CD8-positive, alpha-beta memory T cell (primary cell): ENCODE measurements around the gene SYTL3. TPM values are rescaled to one million over a fixed set of nuclear protein-coding genes. Genes with fewer than 3 reads are reported as not detected.

Experiments
- CTCF ChIA-PET: fragments of 350-600 bp; sonication (Branson Sonifier 250); formaldehyde crosslinking; loops from one replicate; lab custom pipeline; 2021; ENCODE audit warnings: antibody characterized with exemption; lab: Charles Lee
- POLR2A ChIA-PET: fragments of 350-600 bp; sonication (Branson Sonifier 250); formaldehyde crosslinking; loops from one replicate; lab custom pipeline; 2021; ENCODE audit warnings: antibody characterized with exemption; lab: Charles Lee
- DNase-seq, 5 donors: peaks; one replicate each; pipeline versions ENCODE4 v3.0.0 to v3.0.0-alpha.2; 2020 to 2022; ENCODE audit warnings: mixed read lengths in 1 of 5
- H3K27ac ChIP-seq: one replicate; pipeline ENCODE4 v1.7.0; 2013; ENCODE audit warnings: low read depth, mild to moderate bottlenecking, low read length, moderate library complexity
- H3K27me3 ChIP-seq: 2 replicates; pipeline ENCODE4 v1.7.0; 2013; ENCODE audit warnings: low read length, mild to moderate bottlenecking; ENCODE audit not compliant: insufficient read depth, poor library complexity, severe bottlenecking
- H3K36me3 ChIP-seq: 2 replicates; pipeline ENCODE4 v1.7.0; 2013; ENCODE audit warnings: mild to moderate bottlenecking, low read length, moderate library complexity; ENCODE audit not compliant: insufficient read depth
- H3K4me1 ChIP-seq: 2 replicates; pipeline ENCODE4 v1.7.0; 2013; ENCODE audit warnings: mild to moderate bottlenecking, low read length, moderate library complexity; ENCODE audit not compliant: insufficient read depth
- H3K4me3 ChIP-seq: 2 replicates; pipeline ENCODE4 v1.7.0; 2013; ENCODE audit warnings: mild to moderate bottlenecking, low read length
- H3K9me3 ChIP-seq: 2 replicates; pipeline ENCODE4 v1.7.0; 2013; ENCODE audit warnings: mild to moderate bottlenecking, low read length
- H3K27ac Mint-ChIP-seq, 8 donors: one replicate each; pipeline ENCODE4 v1.8.0; 2020 to 2021; ENCODE audit warnings: mixed read lengths in 8 of 8, mild to moderate bottlenecking in 6 of 8, inconsistent platforms in 3 of 8, moderate library complexity in 3 of 8
- H3K27me3 Mint-ChIP-seq, 2 donors: one replicate each; pipeline ENCODE4 v1.8.0; 2020 to 2021; ENCODE audit warnings: mixed read lengths in 2 of 2, mild to moderate bottlenecking in 1 of 2, moderate library complexity in 1 of 2
- H3K36me3 Mint-ChIP-seq, 3 donors: one replicate each; pipeline ENCODE4 v1.8.0; 2020 to 2021; ENCODE audit warnings: mixed read lengths in 3 of 3, inconsistent platforms in 1 of 3, mild to moderate bottlenecking in 1 of 3
- H3K4me1 Mint-ChIP-seq, 3 donors: one replicate each; pipeline ENCODE4 v1.8.0; 2020 to 2021; ENCODE audit warnings: mixed read lengths in 3 of 3, inconsistent platforms in 1 of 3, mild to moderate bottlenecking in 1 of 3
- H3K4me3 Mint-ChIP-seq, 7 donors: one replicate each; pipeline ENCODE4 v1.8.0; 2020 to 2021; ENCODE audit warnings: mixed read lengths in 7 of 7, mild to moderate bottlenecking in 6 of 7, moderate library complexity in 4 of 7, inconsistent platforms in 2 of 7
- H3K9me3 Mint-ChIP-seq, 5 donors: one replicate each; pipeline ENCODE4 v1.8.0; 2020 to 2022; ENCODE audit warnings: mixed read lengths in 5 of 5, mild to moderate bottlenecking in 3 of 5, moderate library complexity in 2 of 5, inconsistent platforms in 1 of 5
- polyA plus RNA-seq: library from polyadenylated mRNA; unstranded; fragments of 300-500 nt; fragmentation: Illumina TruSeq; gene quantifications from one replicate; pipeline ENCODE4 v1.2.3, GENCODE V29; 2021
- total RNA-seq, 2 experiments: library from RNA; stranded (reverse); gene quantifications; one replicate each; pipeline ENCODE4 v1.2.3, GENCODE V29; 2021

The SYTL3 gene
- total and polyA plus RNA-seq, 3 experiments from 2014 or later: 19.5 to 102 (median 96.6) TPM

DNA sequence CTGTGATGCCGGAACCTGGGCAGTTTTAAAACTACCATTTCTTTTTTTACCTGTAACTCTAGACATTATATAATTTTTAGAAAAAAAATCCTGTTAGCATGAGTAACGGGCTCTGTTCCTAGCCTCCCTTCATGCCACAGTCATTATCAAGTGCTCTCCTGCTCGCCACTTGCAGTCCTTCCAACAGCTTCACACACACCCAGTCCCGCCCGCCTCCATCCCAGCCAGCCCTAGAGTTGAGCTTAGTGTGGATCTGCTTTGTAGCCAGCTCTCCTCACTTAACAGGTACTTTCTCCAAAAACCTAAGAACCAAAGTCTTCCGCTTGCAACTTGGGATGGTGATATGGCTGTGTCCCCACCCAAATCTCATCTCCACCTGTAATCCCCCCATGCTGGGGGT, 117.9 kb downstream of the SYTL3 start:
- no peak overlapping the region for H3K27ac ChIP-seq
- peaks cover 17 to 27% (median 24%) of the 10 kb centered on the region in 3 donors for H3K4me1 Mint-ChIP-seq
- H3K9me3 ChIP-seq: no peaks in the 10 kb centered on the region
- H3K36me3 Mint-ChIP-seq: peaks cover 28 to 99% (median 30%) of the 10 kb centered on the region in 3 donors
- no peaks in the 10 kb centered on the region for H3K27me3 ChIP-seq
- ChIA-PET POLR2A (interaction anchor here (1.0 kb wide), 1 partner anchor 9 kb away, joined by 4 read pairs; no protein-coding TSS in a partner anchor), CTCF (interaction anchor here (1.1 to 2.2 kb wide), 3 partner anchors 9 to 64 kb away, joined by 3 to 6 read pairs (median 3); no protein-coding TSS in a partner anchor)
- no peak for DNase-seq
- peaks cover 0 to 10% of the 10 kb centered on the region in 2 donors for H3K27me3 Mint-ChIP-seq
- peaks cover 0 to 7% (median 0%) of the 10 kb centered on the region in 5 donors for H3K9me3 Mint-ChIP-seq
- peaks cover 19% of the 10 kb centered on the region for H3K4me1 ChIP-seq
- peak overlapping the region in 7 of 8 donors; percentile 36 to 89 (median 70) for H3K27ac Mint-ChIP-seq
- H3K4me3 Mint-ChIP-seq: peak overlapping the region in 2 of 7 donors; percentile 46 to 61
- H3K36me3 ChIP-seq: peaks cover 69% of the 10 kb centered on the region
- H3K4me3 ChIP-seq: no peak overlapping the region

DNA sequence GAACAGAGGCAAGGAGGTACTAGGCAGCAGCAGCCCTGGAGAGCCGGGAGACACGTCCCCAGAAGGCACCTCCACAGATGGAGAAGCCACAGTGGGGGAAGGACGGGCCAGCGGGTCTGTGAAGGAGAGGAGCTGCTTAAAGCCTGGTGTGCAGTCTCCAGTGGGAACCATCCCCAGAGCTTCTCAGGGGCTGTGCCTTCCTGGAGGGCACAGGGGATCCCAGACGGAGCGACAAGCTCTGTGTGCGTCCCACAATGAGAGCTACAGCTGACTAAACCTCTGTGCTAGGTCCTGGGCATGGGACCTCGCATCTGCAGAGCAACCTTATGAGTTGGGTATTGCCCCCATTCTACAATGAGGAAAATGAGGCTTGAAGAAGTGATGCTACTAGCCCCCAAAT, 118.6 kb downstream of the SYTL3 start:
- CTCF ChIA-PET: interaction anchor here (1.1 to 2.2 kb wide), 5 partner anchors 8 to 104 kb away, joined by 3 to 6 read pairs (median 4); no protein-coding TSS in a partner anchor
- POLR2A ChIA-PET: interaction anchor here (0.7 to 1.0 kb wide), 2 partner anchors 10 to 554 kb away, joined by 3 to 4 read pairs; no protein-coding TSS in a partner anchor
- H3K4me1 ChIP-seq: peaks cover 27% of the 10 kb centered on the region
- Mint-ChIP-seq H3K4me1 (peaks cover 24 to 32% (median 32%) of the 10 kb centered on the region in 3 donors), H3K9me3 (peaks cover 0 to 7% (median 0%) of the 10 kb centered on the region in 5 donors), H3K27ac (peak overlapping the region in 5 of 8 donors; percentile 34 to 89 (median 70)), H3K36me3 (peaks cover 28 to 99% (median 36%) of the 10 kb centered on the region in 3 donors), H3K27me3 (peaks cover 0 to 9% of the 10 kb centered on the region in 2 donors), H3K4me3 (peak overlapping the region in 1 of 7 donors; percentile 46)
- H3K4me3 ChIP-seq: no peak overlapping the region
- H3K27me3 ChIP-seq: no peaks in the 10 kb centered on the region
- DNase-seq: no peak
- no peak overlapping the region for H3K27ac ChIP-seq
- H3K36me3 ChIP-seq: peaks cover 71% of the 10 kb centered on the region
- H3K9me3 ChIP-seq: no peaks in the 10 kb centered on the region

DNA sequence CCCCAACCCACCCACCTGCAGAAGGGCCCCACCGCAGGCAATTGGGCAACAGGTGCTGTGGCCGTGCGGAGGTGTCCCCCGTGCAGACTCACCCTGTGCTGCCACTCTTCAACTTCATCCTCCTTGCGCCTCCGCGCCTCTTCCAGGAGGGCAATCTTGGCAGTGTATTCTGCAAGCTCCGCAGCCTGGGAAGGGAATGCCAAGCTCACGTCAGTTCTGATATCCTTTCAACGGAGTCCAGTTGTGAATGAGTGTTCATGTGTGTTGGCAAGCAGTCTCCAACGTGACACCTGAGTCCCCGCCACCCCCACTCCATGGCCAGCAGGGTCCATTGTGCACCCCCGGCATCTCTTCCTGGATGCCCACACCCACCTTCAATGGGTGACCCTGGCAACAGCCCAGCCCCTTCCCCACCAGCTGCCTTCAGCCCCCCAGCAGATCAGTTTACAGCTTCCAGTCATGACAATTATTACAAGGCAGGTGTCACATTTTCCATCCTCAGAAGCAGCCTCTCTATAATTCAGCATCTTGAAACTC, 119.4 kb downstream of the SYTL3 start:
- peaks cover 35% of the 10 kb centered on the region for H3K4me1 ChIP-seq
- DNase-seq: no peak
- H3K27me3 Mint-ChIP-seq: peaks cover 0 to 8% of the 10 kb centered on the region in 2 donors
- no peak overlapping the region for H3K27ac ChIP-seq
- peaks cover 30 to 99% (median 39%) of the 10 kb centered on the region in 3 donors for H3K36me3 Mint-ChIP-seq
- ChIA-PET CTCF (interaction anchor here (1.1 to 2.2 kb wide), 4 partner anchors 11 to 103 kb away, joined by 3 to 6 read pairs (median 4); no protein-coding TSS in a partner anchor), POLR2A (no interaction called here)
- H3K27ac Mint-ChIP-seq: peak overlapping the region in 6 of 8 donors; percentile 17 to 94 (median 68)
- peak overlapping the region in 3 of 7 donors; percentile 24 to 73 (median 49) for H3K4me3 Mint-ChIP-seq
- peaks cover 32 to 40% (median 40%) of the 10 kb centered on the region in 3 donors for H3K4me1 Mint-ChIP-seq
- H3K27me3 ChIP-seq: no peaks in the 10 kb centered on the region
- peaks cover 0 to 7% (median 0%) of the 10 kb centered on the region in 5 donors for H3K9me3 Mint-ChIP-seq
- H3K36me3 ChIP-seq: peaks cover 80% of the 10 kb centered on the region
- H3K4me3 ChIP-seq: no peak overlapping the region
- no peaks in the 10 kb centered on the region for H3K9me3 ChIP-seq

DNA sequence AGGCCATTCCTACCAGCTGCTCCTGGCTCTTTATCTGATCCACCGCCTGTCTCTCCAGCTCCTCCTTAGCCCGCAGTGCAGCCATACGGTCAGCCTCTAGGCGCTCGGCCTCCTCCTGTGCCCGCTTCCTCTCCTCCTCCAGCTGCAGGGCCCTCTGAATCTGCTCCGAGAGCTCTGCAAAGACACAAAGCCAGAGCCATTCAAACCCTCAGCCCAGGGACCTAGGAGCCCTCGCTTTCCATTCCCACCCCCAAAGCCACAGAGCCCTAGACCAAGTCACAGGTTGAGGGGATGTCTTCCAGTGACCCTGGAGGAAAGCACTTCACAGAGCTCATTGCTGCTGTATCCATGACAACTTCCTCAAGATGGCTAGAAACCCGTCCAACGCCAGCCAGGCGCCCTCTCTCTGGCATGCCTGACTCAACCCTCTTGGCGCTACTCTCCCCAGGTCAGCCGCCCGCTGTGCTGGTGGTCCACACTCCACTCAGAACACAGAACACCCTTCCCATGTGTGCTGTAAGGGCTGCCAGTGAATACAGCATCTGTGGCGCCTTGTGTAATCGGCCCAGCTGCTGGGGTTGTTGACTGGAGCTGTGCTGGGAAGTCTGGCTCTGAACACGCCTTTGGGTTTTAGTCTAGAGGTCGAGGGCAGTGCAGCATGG, 120.0 kb downstream of the SYTL3 start:
- Mint-ChIP-seq H3K27ac (peak overlapping the region in 7 of 8 donors; percentile 50 to 94 (median 87)), H3K4me1 (peaks cover 36 to 46% (median 45%) of the 10 kb centered on the region in 3 donors), H3K36me3 (peaks cover 35 to 99% (median 43%) of the 10 kb centered on the region in 3 donors), H3K4me3 (peak overlapping the region in 5 of 7 donors; percentile 24 to 69 (median 37)), H3K9me3 (peaks cover 0 to 7% (median 0%) of the 10 kb centered on the region in 5 donors), H3K27me3 (peaks cover 0 to 8% of the 10 kb centered on the region in 2 donors)
- H3K4me1 ChIP-seq: peaks cover 36% of the 10 kb centered on the region
- H3K27me3 ChIP-seq: no peaks in the 10 kb centered on the region
- peaks cover 84% of the 10 kb centered on the region for H3K36me3 ChIP-seq
- no peaks in the 10 kb centered on the region for H3K9me3 ChIP-seq
- no peak for DNase-seq
- POLR2A ChIA-PET: no interaction called here
- no peak overlapping the region for H3K4me3 ChIP-seq
- CTCF ChIA-PET: interaction anchor here (1.4 kb wide), 2 partner anchors 61 to 66 kb away, joined by 4 to 6 read pairs; no protein-coding TSS in a partner anchor
- no peak overlapping the region for H3K27ac ChIP-seq

DNA sequence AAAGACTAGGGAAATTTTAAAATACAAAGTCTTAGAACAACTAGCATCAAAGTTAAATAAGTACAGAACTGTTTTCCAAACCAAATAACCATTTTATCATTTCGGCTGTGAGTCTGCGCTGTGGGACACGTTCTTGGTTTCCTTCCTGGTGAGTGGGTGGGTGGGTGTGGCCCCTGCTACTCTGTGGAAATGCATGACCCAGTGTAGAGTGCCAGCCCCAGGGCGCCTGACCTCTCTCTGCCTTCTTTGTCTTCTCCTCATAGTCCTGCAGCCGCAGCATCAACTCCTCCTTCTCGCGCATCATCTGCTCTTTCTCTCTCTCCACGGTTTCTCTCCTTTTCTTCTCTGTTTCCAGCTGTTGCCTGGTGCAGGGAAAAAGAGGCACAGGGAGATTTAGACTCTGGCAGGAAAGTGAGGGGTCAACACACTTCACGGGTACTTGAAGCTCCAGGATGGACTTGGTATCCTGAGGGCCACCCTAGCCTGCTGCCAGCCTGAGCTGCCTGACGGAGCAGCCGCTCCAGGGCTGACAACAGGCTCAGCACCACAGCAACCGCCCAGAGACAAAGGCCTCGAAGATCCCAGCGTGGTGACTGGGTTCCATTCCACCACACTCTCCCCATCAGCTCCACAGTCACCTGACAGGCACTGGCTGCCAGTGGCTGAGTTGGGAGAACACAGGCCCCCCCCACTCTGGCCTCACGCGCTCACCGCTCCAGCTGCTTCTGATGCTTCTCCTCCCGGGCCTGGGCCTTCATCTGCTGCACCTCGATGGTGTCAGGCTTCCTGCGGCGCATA, 120.9 kb downstream of the SYTL3 start:
- Histone ChIP-seq H3K4me3 (no peak overlapping the region), H3K27ac (no peak overlapping the region), H3K9me3 (no peaks in the 10 kb centered on the region), H3K36me3 (peaks cover 88% of the 10 kb centered on the region), H3K4me1 (peaks cover 36% of the 10 kb centered on the region), H3K27me3 (no peaks in the 10 kb centered on the region)
- Mint-ChIP-seq H3K4me3 (peak overlapping the region in 1 of 7 donors; percentile 80), H3K27me3 (peaks cover 0 to 8% of the 10 kb centered on the region in 2 donors), H3K4me1 (peaks cover 36 to 52% (median 48%) of the 10 kb centered on the region in 3 donors), H3K27ac (peak overlapping the region in 7 of 8 donors; percentile 50 to 94 (median 87)), H3K9me3 (peaks cover 0 to 7% (median 0%) of the 10 kb centered on the region in 5 donors), H3K36me3 (peaks cover 35 to 99% (median 42%) of the 10 kb centered on the region in 3 donors)
- ChIA-PET CTCF (interaction anchor here (0.9 to 1.7 kb wide), 5 partner anchors 10 to 202 kb away, joined by 3 to 6 read pairs (median 3); no protein-coding TSS in a partner anchor), POLR2A (interaction anchor here (0.6 kb wide), 1 partner anchor 35 kb away, joined by 6 read pairs; no protein-coding TSS in a partner anchor)
- DNase-seq: no peak

DNA sequence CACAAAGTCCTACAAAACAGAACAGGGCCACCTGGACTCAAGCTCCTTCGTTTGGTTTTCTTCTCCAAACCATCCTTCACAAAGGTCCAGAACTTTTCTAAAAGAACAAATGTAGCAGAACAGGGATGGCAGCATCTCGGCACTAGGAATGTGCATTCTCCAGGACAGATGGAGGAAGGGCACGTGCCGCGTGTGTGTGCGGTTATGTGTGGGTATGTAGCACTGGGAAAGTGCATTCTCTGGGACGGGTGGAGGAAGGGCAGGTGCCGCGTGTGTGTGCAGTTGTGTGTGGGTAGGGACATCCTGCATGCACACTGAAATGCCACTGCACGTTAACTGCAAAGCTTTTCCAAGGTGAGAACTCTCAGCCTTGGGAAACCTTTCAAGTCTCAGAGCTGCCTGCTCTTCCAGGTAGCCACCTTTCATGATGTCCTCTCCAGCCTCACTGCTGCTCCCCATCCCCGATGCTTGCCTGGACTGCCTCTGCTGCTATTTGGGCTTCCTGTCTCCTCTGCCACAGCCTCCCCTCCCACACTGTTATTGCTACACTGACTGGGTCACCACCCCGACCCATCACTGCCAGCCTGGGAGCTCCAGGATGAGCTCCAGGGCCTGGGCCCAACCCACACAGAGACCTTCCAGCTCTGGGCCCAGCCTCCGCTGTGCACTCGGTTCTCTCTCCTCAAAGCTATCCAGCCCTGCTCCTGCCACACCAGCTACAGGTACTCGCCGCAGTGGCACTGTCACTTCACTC, 121.7 kb downstream of the SYTL3 start:
- no peak overlapping the region for H3K4me3 ChIP-seq
- Mint-ChIP-seq H3K27ac (peak overlapping the region; percentile 35 to 98 (median 88)), H3K9me3 (peaks cover 0 to 7% (median 0%) of the 10 kb centered on the region in 5 donors), H3K4me3 (peak overlapping the region in 5 of 7 donors; percentile 32 to 80 (median 49)), H3K27me3 (peaks cover 0 to 8% of the 10 kb centered on the region in 2 donors), H3K36me3 (peaks cover 31 to 100% (median 45%) of the 10 kb centered on the region in 3 donors), H3K4me1 (peaks cover 38 to 57% (median 49%) of the 10 kb centered on the region in 3 donors)
- H3K27ac ChIP-seq: no peak overlapping the region
- ChIA-PET POLR2A (interaction anchor here (0.6 kb wide), 1 partner anchor 34 kb away, joined by 6 read pairs; no protein-coding TSS in a partner anchor), CTCF (interaction anchor here (0.8 to 1.7 kb wide), 6 partner anchors 9 to 201 kb away, joined by 3 read pairs; no protein-coding TSS in a partner anchor)
- peaks cover 88% of the 10 kb centered on the region for H3K36me3 ChIP-seq
- H3K27me3 ChIP-seq: no peaks in the 10 kb centered on the region
- no peaks in the 10 kb centered on the region for H3K9me3 ChIP-seq
- no peak for DNase-seq
- H3K4me1 ChIP-seq: peaks cover 36% of the 10 kb centered on the region
